GM12872 (cell line): ENCODE results near the gene NCOA7.

Experiments used
- CTCF ChIP-seq: IDR thresholded peaks from 3 replicates; pipeline ENCODE4 v1.5.1; 2011; ENCODE audit warnings: low read depth, mild to moderate bottlenecking, low read length, moderate library complexity; ENCODE audit not compliant: insufficient read depth

NCOA7 gene

DNA sequence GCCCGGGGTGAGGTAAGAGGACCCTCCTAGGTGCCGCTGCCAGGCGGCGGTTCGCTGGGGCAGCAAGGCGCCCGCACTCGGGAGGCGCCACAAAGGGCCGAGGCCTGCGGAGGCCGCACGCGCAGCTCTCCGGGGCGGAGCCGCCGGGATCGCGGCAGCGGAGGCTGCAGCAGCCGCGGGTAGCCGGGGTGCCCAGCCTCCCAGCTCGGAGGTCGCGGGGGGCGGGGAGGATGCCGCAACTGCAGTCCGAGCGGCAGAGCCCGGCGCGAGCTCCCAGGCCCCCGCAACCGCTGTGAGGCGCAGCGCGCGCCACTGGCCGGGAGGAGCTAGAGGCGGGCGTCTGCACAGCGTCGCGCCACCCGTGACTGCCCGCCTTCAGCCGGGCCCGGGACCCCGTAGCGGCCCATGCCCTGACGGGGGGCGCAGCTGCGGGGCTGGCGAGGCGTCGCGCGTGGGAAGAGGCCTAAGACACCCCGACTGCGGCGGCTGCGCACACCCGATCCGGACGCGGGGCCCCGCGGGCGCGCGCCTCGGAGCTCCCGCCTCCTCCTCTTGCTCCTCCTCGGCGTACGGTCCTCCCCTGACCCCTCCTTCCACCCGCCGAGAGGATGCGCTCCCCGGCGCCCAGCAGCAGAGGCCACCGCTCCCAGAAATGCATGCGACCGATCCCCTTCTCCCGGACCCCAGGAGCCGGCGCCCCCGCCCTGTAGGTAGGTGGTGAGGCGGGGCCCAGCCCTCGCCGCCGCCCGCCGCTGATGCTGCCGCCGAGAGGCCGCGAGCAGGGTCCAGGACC lies at the start of gene NCOA7:
TSS of gene NCOA7 (plus strand) at position 603 of the 793 bp plus-strand sequence. CDS start 24,395 bp downstream, outside the sequence.
- no peak for TF ChIP-seq CTCF

GRCh38 chr6:125741336-125741735 lies 49.4 kb upstream of the NCOA7 start:
- no peak for TF ChIP-seq CTCF

- no peak for TF ChIP-seq CTCF
Measured at GRCh38 chr6:125742024-125742423, 48.7 kb upstream of the NCOA7 start.

GRCh38 chr6:125742464-125743120 lies 48.2 kb upstream of the NCOA7 start:
- no peak for TF ChIP-seq CTCF

- TF ChIP-seq CTCF, result no peak
Measured at GRCh38 chr6:125743604-125744003, 47.2 kb upstream of the NCOA7 start.

DNA sequence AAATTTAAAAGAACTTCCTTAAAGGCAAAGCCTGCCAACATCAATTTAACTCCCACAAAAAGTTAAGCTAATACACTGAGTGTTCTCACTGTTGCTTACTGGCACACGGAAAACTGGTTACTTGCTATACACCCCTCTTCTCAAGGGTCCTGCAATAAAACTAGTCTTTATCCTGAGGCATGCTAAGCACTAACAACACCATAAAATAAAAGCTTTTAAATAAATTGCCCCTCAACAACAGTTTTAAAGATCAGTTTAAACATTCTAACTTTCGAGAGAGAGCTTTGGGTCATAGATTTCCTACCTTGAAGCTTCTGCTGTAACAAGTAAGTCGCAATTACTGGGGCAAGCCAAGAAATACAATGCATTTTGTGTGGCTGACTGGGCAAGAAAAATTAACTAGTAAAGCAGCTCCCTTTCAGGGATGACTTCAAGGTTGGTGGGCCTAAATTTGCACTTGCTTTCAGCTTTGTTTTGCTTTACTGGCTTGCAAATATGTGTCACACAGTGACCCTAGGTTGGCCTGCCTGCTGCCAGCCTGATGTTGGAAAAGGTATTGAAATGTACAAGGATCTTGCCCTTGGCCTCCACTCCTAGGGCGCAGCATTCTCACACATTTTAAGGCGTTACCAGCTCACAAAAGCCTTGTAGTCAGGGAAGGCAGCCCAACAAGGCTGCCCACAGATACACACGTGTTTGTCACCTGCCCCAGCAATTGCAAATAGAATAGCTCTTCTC lies 45.3 kb upstream of the NCOA7 start:
- TF ChIP-seq CTCF, result no peak

- TF ChIP-seq CTCF, result no peak
Measured at GRCh38 chr6:125746019-125746414, 44.7 kb upstream of the NCOA7 start.
